Stimulated activated naive CD8-positive, alpha-beta T cell treated with anti-CD3 and anti-CD28 coated beads, Interleukin-15, Interleukin-2, amounts not matched to agents 100 ng/mL and 50 ng/mL, for 24 hours (primary cell): ENCODE measurements around the gene CLRN2.
"Not testable (repeated sequence)": the region's sequence is repeated elsewhere in the genome, so short reads cannot be mapped to it uniquely, and the experiment has no call there.

Experiments used
- H3K27ac Mint-ChIP-seq: one replicate; pipeline ENCODE4 v1.8.0; 2021; ENCODE audit warnings: mild to moderate bottlenecking, mixed read lengths
- H3K27me3 Mint-ChIP-seq: one replicate; pipeline ENCODE4 v1.8.0; 2021; ENCODE audit warnings: mixed read lengths
- H3K36me3 Mint-ChIP-seq: one replicate; pipeline ENCODE4 v1.8.0; 2021; ENCODE audit warnings: low read depth, mixed read lengths
- H3K4me1 Mint-ChIP-seq: one replicate; pipeline ENCODE4 v1.8.0; 2021; ENCODE audit warnings: low read depth, mixed read lengths
- H3K4me3 Mint-ChIP-seq: one replicate; pipeline ENCODE4 v1.8.0; 2021; ENCODE audit warnings: mild to moderate bottlenecking, mixed read lengths
- H3K9me3 Mint-ChIP-seq: one replicate; pipeline ENCODE4 v1.8.0; 2021; ENCODE audit warnings: mixed read lengths

The CLRN2 gene

GRCh38 chr4:17516980-17517379, 2.0 kb downstream of the CLRN2 start:
- Mint-ChIP-seq H3K4me3 (no peak overlapping the region), H3K4me1 (peaks cover 7% of the 10 kb centered on the region), H3K27ac (no peak overlapping the region), H3K9me3 (no peaks in the 10 kb centered on the region), H3K36me3 (no peaks in the 10 kb centered on the region), H3K27me3 (peaks cover 24% of the 10 kb centered on the region)

GRCh38 chr4:17517664-17518063, 2.7 kb downstream of the CLRN2 start:
- Mint-ChIP-seq H3K27me3 (peaks cover 24% of the 10 kb centered on the region), H3K27ac (no peak overlapping the region), H3K4me1 (peaks cover 3% of the 10 kb centered on the region), H3K9me3 (no peaks in the 10 kb centered on the region), H3K4me3 (no peak overlapping the region), H3K36me3 (no peaks in the 10 kb centered on the region)

DNA sequence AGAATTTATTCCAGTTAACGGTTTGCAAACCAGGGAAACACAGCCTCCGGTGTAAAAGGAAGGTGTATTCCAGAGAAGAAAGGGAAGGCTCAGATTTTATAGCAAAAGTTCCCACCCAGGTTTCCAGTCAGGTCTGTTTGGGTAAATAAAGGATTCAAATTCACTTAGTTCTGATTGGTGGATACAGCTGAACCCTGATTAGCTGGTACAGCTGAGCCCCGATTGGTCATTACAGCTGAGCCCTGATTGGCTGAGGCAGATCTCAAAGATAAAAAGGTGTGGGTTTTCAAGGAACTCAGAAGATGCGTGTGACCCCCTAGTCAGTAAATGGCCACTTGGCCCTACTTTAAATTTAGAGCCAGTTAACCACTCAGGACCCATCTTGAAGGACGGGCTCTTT, 6.6 kb downstream of the CLRN2 start:
- no peak overlapping the region for H3K27ac Mint-ChIP-seq
- H3K27me3 Mint-ChIP-seq: peaks cover 25% of the 10 kb centered on the region
- no peaks in the 10 kb centered on the region for H3K36me3 Mint-ChIP-seq
- H3K4me3 Mint-ChIP-seq: no peak overlapping the region
- no peaks in the 10 kb centered on the region for H3K4me1 Mint-ChIP-seq
- no peaks in the 10 kb centered on the region for H3K9me3 Mint-ChIP-seq

- Mint-ChIP-seq H3K27me3 (peaks cover 28% of the 10 kb centered on the region), H3K27ac (no peak overlapping the region), H3K36me3 (no peaks in the 10 kb centered on the region), H3K9me3 (no peaks in the 10 kb centered on the region), H3K4me3 (no peak overlapping the region), H3K4me1 (no peaks in the 10 kb centered on the region)
Measured at GRCh38 chr4:17523662-17524061, 8.7 kb downstream of the CLRN2 start.

DNA sequence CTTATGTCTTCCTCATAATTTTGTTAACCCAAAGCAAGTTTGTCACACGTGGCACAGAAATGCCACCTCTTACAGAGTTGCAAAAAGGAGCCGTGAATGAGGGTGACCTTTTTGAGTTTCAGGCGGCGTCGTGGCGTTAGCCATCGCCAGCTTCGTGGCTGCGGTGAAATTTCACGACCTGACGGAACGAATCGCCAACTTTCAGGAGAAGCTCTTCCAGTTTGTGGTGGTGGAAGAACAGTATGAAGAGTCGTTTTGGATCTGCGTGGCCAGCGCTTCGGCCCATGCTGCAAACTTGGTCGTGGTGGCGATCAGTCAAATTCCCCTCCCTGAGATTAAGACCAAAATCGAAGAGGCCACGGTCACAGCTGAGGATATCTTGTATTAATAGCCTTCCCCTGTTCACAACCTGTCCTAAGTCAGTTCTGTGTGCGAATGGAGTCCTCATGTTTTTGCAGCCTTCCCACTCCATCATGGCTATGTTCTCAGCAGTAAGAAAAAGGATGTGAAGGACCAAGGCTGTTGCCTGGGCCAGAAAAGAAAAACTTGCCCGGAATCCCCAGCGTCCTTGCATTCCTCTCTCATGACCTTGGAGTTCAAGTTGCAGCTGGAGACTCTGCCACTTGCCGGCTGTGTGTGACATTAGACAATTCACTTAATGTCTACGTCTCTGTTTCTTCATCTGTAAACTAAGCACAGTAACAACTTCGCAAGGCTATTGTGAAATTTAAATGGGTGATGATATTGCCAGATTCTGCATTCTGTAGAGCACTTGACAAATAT, 11.9 kb downstream of the CLRN2 start:
- Mint-ChIP-seq H3K4me1 (no peaks in the 10 kb centered on the region), H3K9me3 (no peaks in the 10 kb centered on the region), H3K4me3 (no peak overlapping the region), H3K27ac (no peak overlapping the region), H3K36me3 (no peaks in the 10 kb centered on the region), H3K27me3 (peaks cover 21% of the 10 kb centered on the region)

- Mint-ChIP-seq H3K4me1 (no peaks in the 10 kb centered on the region), H3K27me3 (peaks cover 21% of the 10 kb centered on the region), H3K9me3 (no peaks in the 10 kb centered on the region), H3K27ac (no peak overlapping the region), H3K4me3 (no peak overlapping the region), H3K36me3 (no peaks in the 10 kb centered on the region)
Measured at GRCh38 chr4:17528551-17529165, 13.7 kb downstream of the CLRN2 start.

- H3K36me3 Mint-ChIP-seq: no peaks in the 10 kb centered on the region
- no peaks in the 10 kb centered on the region for H3K4me1 Mint-ChIP-seq
- H3K4me3 Mint-ChIP-seq: no peak overlapping the region
- H3K27me3 Mint-ChIP-seq: peaks cover 20% of the 10 kb centered on the region
- H3K27ac Mint-ChIP-seq: no peak overlapping the region
- no peaks in the 10 kb centered on the region for H3K9me3 Mint-ChIP-seq
Measured at GRCh38 chr4:17531538-17532285, 16.7 kb downstream of the CLRN2 start.

DNA sequence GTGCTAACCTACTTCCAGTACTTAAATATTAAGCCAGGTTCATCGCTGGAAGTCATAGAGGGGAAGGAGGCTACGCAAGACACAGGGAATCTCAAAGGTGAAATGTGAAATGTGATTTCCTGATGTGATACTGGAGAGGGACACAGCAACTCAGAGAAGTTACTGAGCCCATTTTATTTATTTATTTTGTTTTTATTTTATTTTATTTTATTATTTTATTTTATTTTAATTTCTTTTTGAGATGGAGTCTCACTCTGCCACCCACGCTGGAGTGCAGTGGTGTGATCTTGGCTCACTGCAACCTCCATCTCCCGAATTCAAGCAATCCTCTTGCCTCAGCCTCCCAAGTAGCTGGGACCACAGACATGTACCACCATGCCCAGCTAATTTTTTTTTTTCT, 19.7 kb downstream of the CLRN2 start:
- Mint-ChIP-seq H3K4me3 (no peak overlapping the region), H3K27ac (no peak overlapping the region), H3K9me3 (no peaks in the 10 kb centered on the region), H3K36me3 (no peaks in the 10 kb centered on the region), H3K27me3 (peaks cover 4% of the 10 kb centered on the region), H3K4me1 (no peaks in the 10 kb centered on the region)

- Mint-ChIP-seq H3K9me3 (no peaks in the 10 kb centered on the region), H3K4me3 (no peak overlapping the region), H3K36me3 (no peaks in the 10 kb centered on the region), H3K27ac (no peak overlapping the region), H3K27me3 (peaks cover 4% of the 10 kb centered on the region), H3K4me1 (no peaks in the 10 kb centered on the region)
Measured at GRCh38 chr4:17535242-17535641, 20.3 kb downstream of the CLRN2 start.

- Mint-ChIP-seq H3K36me3 (no peaks in the 10 kb centered on the region), H3K9me3 (no peaks in the 10 kb centered on the region), H3K27ac (no peak overlapping the region), H3K4me1 (no peaks in the 10 kb centered on the region), H3K4me3 (no peak overlapping the region), H3K27me3 (peaks cover 2% of the 10 kb centered on the region)
Measured at GRCh38 chr4:17535906-17536305, 20.9 kb downstream of the CLRN2 start.

DNA sequence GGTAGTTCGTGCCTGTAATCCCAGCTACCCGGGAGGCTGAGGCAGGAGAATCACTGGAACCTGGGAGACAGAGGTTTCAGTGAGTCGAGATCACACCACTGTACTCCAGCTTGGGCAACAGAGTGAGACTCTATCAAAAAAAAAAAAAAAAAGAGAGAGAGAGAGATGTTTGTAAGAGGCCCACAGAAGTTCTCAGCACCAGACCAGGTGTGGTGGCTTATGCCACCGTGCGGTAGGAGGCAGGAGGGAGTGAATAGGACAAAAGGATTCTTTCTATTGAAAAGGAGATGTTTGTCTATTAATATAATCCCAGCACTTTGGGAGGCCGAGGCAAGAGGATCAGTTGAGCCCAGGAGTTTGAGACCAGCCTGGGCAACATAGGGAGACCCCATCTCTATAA, 22.1 kb downstream of the CLRN2 start:
- not testable (repeated sequence) for H3K4me1 Mint-ChIP-seq, H3K27ac Mint-ChIP-seq, H3K36me3 Mint-ChIP-seq, H3K4me3 Mint-ChIP-seq, H3K27me3 Mint-ChIP-seq, H3K9me3 Mint-ChIP-seq

GRCh38 chr4:17544205-17544604, 29.2 kb downstream of the CLRN2 start:
- Mint-ChIP-seq H3K36me3 (no peaks in the 10 kb centered on the region), H3K9me3 (no peaks in the 10 kb centered on the region), H3K4me3 (no peak overlapping the region), H3K27me3 (peaks cover 15% of the 10 kb centered on the region), H3K27ac (no peak overlapping the region), H3K4me1 (no peaks in the 10 kb centered on the region)

- Mint-ChIP-seq H3K27ac (no peak overlapping the region), H3K4me3 (no peak overlapping the region), H3K27me3 (peaks cover 15% of the 10 kb centered on the region), H3K9me3 (no peaks in the 10 kb centered on the region), H3K36me3 (no peaks in the 10 kb centered on the region), H3K4me1 (no peaks in the 10 kb centered on the region)
Measured at GRCh38 chr4:17544831-17545234, 29.9 kb downstream of the CLRN2 start.

DNA sequence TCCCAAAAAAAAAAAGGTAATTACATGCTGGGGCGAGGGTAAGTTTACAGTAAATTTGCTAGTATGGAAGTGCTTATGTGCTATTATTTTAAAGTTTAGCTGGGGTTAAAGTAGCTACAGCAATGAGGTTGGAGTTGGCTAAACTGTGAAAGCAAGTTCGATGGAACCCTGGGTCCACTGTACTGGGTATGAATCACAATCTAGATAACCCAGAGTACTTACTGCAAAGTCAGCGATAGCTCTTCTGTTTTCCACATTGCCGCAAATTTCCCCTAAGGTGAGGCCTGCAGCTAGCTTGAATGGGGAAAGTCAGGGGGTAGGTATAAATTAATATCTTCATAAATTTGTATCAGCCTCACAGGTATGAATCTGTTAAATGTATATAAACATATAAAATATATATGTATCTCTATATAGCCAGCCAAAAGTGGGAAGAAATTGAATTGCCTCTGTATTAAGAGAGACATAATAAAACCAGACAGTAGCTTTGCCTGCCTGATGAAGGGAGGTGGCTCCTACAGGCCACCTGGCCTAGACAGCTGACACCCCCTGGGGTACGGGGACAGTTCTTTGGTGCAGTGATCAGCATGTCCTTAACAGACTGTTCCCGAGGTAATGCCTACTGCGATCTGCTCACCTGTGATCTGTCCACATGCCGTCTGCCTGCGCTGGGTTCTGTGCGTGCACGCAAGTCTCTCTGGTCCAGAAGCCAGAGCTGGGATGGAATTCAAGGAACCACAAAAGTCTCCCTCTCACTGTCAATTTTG, 30.6 kb downstream of the CLRN2 start:
- Mint-ChIP-seq H3K36me3 (no peaks in the 10 kb centered on the region), H3K4me1 (no peaks in the 10 kb centered on the region), H3K27me3 (peaks cover 15% of the 10 kb centered on the region), H3K4me3 (no peak overlapping the region), H3K27ac (no peak overlapping the region), H3K9me3 (no peaks in the 10 kb centered on the region)

- Mint-ChIP-seq H3K27ac (no peak overlapping the region), H3K4me3 (no peak overlapping the region), H3K4me1 (no peaks in the 10 kb centered on the region), H3K27me3 (peaks cover 15% of the 10 kb centered on the region), H3K36me3 (no peaks in the 10 kb centered on the region), H3K9me3 (no peaks in the 10 kb centered on the region)
Measured at GRCh38 chr4:17546222-17546621, 31.3 kb downstream of the CLRN2 start.
